ENCODE results near the gene ATP10B.
A peak's percentile ranks its signal among the peaks of the same experiment; 100 is the strongest.

Gene ATP10B

DNA sequence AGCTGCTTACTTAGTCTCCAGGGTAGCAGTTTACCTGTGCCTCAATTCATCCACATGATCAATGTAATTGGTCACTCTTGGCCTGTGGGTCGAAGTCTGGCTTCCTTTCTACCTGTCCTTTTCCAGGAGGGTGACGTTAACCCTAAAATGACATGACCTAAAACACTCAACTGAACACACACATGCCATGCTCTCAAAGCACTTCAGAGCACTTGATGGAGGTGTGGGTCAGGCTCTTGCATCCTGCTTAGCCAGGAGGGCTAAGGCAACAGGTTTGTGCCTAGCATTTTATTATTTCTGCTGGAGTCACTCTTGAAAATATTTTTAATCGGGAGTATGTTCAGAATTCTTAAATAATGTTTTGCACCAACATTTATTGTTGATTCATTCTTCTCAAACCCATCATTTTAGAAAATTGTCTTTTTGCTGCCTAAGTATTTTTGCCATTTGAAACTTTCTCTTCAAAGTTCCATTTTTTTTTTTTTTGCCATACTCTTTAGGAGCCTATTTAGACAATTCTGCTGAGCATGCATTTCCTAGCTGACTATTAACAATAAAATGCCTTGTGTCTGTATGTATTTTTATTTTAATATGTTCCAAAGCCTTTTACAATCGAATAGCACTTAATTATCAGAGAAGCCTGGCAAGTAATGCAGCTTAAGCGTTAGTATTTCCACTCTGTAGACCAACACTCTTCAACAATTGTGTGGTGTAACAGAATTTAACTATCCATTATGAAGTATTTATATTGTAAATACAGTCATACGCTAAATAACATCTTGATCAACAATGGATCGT lies 59.1 kb downstream of the ATP10B start:
- Histone ChIP-seq H3K36me3 (ENCODE audit: control insufficient read depth, insufficient read depth, low read length) (no peaks in the 10 kb centered on the region), H3K4me3 (replicated peaks; ENCODE audit: low read depth, low read length) (no peak overlapping the region), H3K27me3 (replicated peaks; ENCODE audit: control insufficient read depth, insufficient read depth, low read length) (no peaks in the 10 kb centered on the region)
- no peak for DNase-seq (ENCODE audit: extremely low read depth, insufficient read length)
- TF ChIP-seq, protein P1, sequence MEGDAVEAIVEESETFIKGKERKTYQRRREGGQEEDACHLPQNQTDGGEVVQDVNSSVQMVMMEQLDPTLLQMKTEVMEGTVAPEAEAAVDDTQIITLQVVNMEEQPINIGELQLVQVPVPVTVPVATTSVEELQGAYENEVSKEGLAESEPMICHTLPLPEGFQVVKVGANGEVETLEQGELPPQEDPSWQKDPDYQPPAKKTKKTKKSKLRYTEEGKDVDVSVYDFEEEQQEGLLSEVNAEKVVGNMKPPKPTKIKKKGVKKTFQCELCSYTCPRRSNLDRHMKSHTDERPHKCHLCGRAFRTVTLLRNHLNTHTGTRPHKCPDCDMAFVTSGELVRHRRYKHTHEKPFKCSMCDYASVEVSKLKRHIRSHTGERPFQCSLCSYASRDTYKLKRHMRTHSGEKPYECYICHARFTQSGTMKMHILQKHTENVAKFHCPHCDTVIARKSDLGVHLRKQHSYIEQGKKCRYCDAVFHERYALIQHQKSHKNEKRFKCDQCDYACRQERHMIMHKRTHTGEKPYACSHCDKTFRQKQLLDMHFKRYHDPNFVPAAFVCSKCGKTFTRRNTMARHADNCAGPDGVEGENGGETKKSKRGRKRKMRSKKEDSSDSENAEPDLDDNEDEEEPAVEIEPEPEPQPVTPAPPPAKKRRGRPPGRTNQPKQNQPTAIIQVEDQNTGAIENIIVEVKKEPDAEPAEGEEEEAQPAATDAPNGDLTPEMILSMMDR (IDR thresholded peaks at IDR 0.05; ENCODE audit: insufficient read depth, low read length, poor library complexity, severe bottlenecking), result no peak

DNA sequence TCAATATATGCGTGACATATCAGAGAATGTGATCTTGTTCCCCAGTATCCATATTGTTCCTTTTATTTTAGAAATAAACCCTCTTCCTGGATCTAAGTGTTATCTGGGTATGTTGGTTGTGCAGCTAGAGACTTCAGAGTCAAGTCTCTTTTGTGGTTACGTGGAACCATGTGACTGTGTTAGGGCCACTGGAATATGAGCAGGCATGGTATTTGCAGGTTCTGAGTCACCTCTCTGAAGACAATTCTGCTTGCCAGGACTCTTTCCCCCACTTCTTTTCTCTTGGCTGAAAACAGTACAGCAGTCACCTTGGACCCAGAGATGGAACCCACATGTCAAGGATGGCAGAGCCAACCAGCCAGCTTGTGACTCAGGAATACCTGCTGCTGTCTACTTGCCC lies 59.7 kb downstream of the ATP10B start:
- TF ChIP-seq, protein P1 (IDR thresholded peaks at IDR 0.05; ENCODE audit: insufficient read depth, low read length, poor library complexity, severe bottlenecking), result no peak
- Histone ChIP-seq H3K36me3 (ENCODE audit: control insufficient read depth, insufficient read depth, low read length) (no peaks in the 10 kb centered on the region), H3K27me3 (replicated peaks; ENCODE audit: control insufficient read depth, insufficient read depth, low read length) (no peaks in the 10 kb centered on the region), H3K4me3 (replicated peaks; ENCODE audit: low read depth, low read length) (no peak overlapping the region)
- no peak for DNase-seq (ENCODE audit: extremely low read depth, insufficient read length)

DNA sequence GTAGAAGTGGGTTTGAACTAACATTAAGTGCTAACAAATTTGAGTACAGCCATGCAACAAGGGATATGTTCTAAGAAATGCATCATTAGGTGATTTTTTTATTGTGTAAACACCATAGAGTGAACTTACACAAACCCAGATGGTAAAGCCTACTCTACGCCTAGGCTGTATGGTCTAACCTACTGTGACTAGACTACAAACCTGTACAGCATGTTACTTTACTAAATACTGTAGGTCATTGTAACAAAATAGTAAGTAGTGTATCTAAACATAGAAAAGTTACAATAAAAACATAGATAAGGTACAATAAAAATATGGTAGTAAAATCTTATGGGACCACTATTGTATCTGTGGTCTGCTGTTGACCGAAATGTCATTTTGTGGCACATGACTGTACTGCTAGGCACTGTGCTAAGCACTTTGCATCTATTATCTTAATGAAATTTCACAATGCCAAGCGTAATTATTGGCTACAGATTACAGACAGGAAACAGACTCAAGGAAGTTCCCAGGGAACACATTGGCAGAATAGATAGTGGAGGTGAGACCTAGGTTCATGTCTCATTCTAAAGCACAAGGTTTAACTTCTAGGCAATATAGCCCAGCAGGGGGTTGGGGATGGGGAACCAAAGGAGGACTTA lies 62.7 kb downstream of the ATP10B start:
- Histone ChIP-seq H3K4me3 (replicated peaks; ENCODE audit: low read depth, low read length) (no peak overlapping the region), H3K36me3 (ENCODE audit: control insufficient read depth, insufficient read depth, low read length) (no peaks in the 10 kb centered on the region), H3K27me3 (replicated peaks; ENCODE audit: control insufficient read depth, insufficient read depth, low read length) (no peaks in the 10 kb centered on the region)
- DNase-seq (ENCODE audit: extremely low read depth, insufficient read length), result no peak
- TF ChIP-seq, protein P1 (IDR thresholded peaks at IDR 0.05; ENCODE audit: insufficient read depth, low read length, poor library complexity, severe bottlenecking), result no peak

DNA sequence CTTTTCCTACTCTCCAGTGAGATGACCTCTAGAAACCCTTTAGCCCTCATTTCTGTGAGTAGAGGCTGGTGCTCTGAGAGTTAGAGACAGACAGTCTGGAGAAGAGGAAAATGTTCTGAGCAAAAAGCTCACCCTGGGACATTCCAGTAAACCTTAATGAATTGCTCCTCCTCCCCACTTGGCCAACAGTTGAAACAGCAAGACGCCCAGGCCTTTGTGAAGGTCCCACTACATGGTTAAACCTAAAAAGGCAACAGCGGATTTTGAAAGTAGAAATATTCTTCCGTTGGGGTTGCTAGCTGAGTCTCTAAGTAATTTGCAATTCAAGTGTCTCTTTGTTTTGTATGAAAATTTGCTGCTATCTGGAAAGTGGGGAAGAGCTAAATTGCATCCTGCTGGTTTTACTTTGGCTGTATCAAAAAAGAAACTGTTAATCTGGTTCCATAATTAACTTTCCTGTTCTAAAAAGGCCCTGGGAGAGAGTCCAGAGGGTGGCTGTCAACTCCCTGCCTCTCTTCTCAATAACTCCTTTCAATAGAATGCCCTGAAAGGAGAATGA lies 63.8 kb downstream of the ATP10B start:
- H3K4me3 ChIP-seq (replicated peaks; ENCODE audit: low read depth, low read length), result no peak overlapping the region
- no peaks in the 10 kb centered on the region for H3K36me3 ChIP-seq (ENCODE audit: control insufficient read depth, insufficient read depth, low read length)
- H3K27me3 ChIP-seq (replicated peaks; ENCODE audit: control insufficient read depth, insufficient read depth, low read length), result no peaks in the 10 kb centered on the region
- TF ChIP-seq, protein P1 (IDR thresholded peaks at IDR 0.05; ENCODE audit: insufficient read depth, low read length, poor library complexity, severe bottlenecking), result no peak
- no peak for DNase-seq (ENCODE audit: extremely low read depth, insufficient read length)

DNA sequence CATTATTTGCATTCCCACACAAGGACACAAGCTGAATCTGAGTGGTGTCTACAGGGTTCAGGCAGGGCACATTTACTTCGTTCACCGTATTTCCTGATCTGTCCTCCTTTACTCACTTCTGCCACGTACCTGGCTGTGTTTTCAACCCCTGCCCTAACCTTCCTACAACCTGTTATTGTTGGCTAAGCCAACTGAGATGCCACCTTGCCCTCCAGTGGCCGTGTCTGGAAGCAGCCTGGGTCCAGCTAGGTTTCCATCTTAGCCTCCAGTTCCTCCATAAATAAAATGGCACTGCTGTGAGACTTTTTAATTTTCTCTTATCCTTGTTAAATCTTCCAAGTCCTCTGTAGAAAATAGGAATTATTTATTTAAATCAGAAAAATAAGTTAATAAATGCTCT lies 64.8 kb downstream of the ATP10B start:
- TF ChIP-seq, protein P1 (IDR thresholded peaks at IDR 0.05; ENCODE audit: insufficient read depth, low read length, poor library complexity, severe bottlenecking), result peak; percentile 61
- no peaks in the 10 kb centered on the region for H3K36me3 ChIP-seq (ENCODE audit: control insufficient read depth, insufficient read depth, low read length)
- DNase-seq (ENCODE audit: extremely low read depth, insufficient read length), result no peak
- H3K4me3 ChIP-seq (replicated peaks; ENCODE audit: low read depth, low read length), result no peak overlapping the region
- H3K27me3 ChIP-seq (replicated peaks; ENCODE audit: control insufficient read depth, insufficient read depth, low read length), result no peaks in the 10 kb centered on the region

Measured in GM06990 (cell line).